ENCODE measurements around the gene PKHD1. TPM values are rescaled to one million over a fixed set of nuclear protein-coding genes. Genes with fewer than 3 reads are reported as not detected.
"Not testable (repeated sequence)": the region's sequence is repeated elsewhere in the genome, so short reads cannot be mapped to it uniquely, and the experiment has no call there.

Gene PKHD1
- total RNA-seq, 2 experiments from 2014 or later: not detected

GRCh38 chr6:51986864-51987263, 100.5 kb downstream of the PKHD1 start:
- Mint-ChIP-seq H3K9me3 (no peaks in the 10 kb centered on the region), H3K4me3 (no peak overlapping the region), H3K27me3 (peaks cover 2% of the 10 kb centered on the region), H3K4me1 (no peaks in the 10 kb centered on the region), H3K36me3 (no peaks in the 10 kb centered on the region), H3K27ac (no peak overlapping the region)
- POLR2A ChIA-PET: no interaction called here
- DNase-seq (no peak), ATAC-seq (ENCODE audit: low read depth) (no peak)

- no peaks in the 10 kb centered on the region for H3K9me3 Mint-ChIP-seq
- no peak overlapping the region for H3K27ac Mint-ChIP-seq
- DNase-seq: no peak
- H3K36me3 Mint-ChIP-seq: no peaks in the 10 kb centered on the region
- peaks cover 2% of the 10 kb centered on the region for H3K27me3 Mint-ChIP-seq
- ATAC-seq (ENCODE audit: low read depth): no peak
- H3K4me1 Mint-ChIP-seq: no peaks in the 10 kb centered on the region
- no peak overlapping the region for H3K4me3 Mint-ChIP-seq
- POLR2A ChIA-PET: no interaction called here
Observed at GRCh38 chr6:51983564-51983963, 103.8 kb downstream of the PKHD1 start.

- DNase-seq; H3K4me1 Mint-ChIP-seq; POLR2A ChIA-PET; ATAC-seq (ENCODE audit: low read depth); H3K4me3 Mint-ChIP-seq; H3K36me3 Mint-ChIP-seq; H3K27ac Mint-ChIP-seq; H3K9me3 Mint-ChIP-seq; H3K27me3 Mint-ChIP-seq: not testable (repeated sequence)
Observed at GRCh38 chr6:51982695-51983094, 104.7 kb downstream of the PKHD1 start.

GRCh38 chr6:51976374-51976773, 111.0 kb downstream of the PKHD1 start:
- H3K27me3 Mint-ChIP-seq: peaks cover 6% of the 10 kb centered on the region
- DNase-seq: no peak
- no peak for ATAC-seq (ENCODE audit: low read depth)
- H3K27ac Mint-ChIP-seq: no peak overlapping the region
- POLR2A ChIA-PET: no interaction called here
- H3K9me3 Mint-ChIP-seq: no peaks in the 10 kb centered on the region
- H3K4me3 Mint-ChIP-seq: no peak overlapping the region
- H3K36me3 Mint-ChIP-seq: no peaks in the 10 kb centered on the region
- no peaks in the 10 kb centered on the region for H3K4me1 Mint-ChIP-seq

GRCh38 chr6:51972659-51973058, 114.8 kb downstream of the PKHD1 start:
- H3K9me3 Mint-ChIP-seq: no peaks in the 10 kb centered on the region
- no peaks in the 10 kb centered on the region for H3K36me3 Mint-ChIP-seq
- ATAC-seq (ENCODE audit: low read depth): no peak
- no peak for DNase-seq
- H3K4me3 Mint-ChIP-seq: no peak overlapping the region
- POLR2A ChIA-PET: no interaction called here
- H3K27ac Mint-ChIP-seq: no peak overlapping the region
- peaks cover 6% of the 10 kb centered on the region for H3K27me3 Mint-ChIP-seq
- no peaks in the 10 kb centered on the region for H3K4me1 Mint-ChIP-seq

- ATAC-seq (ENCODE audit: low read depth) (no peak), DNase-seq (no peak)
- Mint-ChIP-seq H3K27ac (no peak overlapping the region), H3K36me3 (no peaks in the 10 kb centered on the region), H3K9me3 (no peaks in the 10 kb centered on the region), H3K4me3 (no peak overlapping the region), H3K27me3 (peaks cover 4% of the 10 kb centered on the region), H3K4me1 (no peaks in the 10 kb centered on the region)
- POLR2A ChIA-PET: no interaction called here
Observed at GRCh38 chr6:51968265-51968664, 119.1 kb downstream of the PKHD1 start.

- peaks cover 3% of the 10 kb centered on the region for H3K27me3 Mint-ChIP-seq
- no peaks in the 10 kb centered on the region for H3K4me1 Mint-ChIP-seq
- H3K9me3 Mint-ChIP-seq: no peaks in the 10 kb centered on the region
- H3K27ac Mint-ChIP-seq: no peak overlapping the region
- POLR2A ChIA-PET: no interaction called here
- ATAC-seq (ENCODE audit: low read depth): no peak
- no peak overlapping the region for H3K4me3 Mint-ChIP-seq
- no peak for DNase-seq
- no peaks in the 10 kb centered on the region for H3K36me3 Mint-ChIP-seq
Observed at GRCh38 chr6:51965222-51965801, 122.1 kb downstream of the PKHD1 start.

- H3K36me3 Mint-ChIP-seq: no peaks in the 10 kb centered on the region
- no peaks in the 10 kb centered on the region for H3K9me3 Mint-ChIP-seq
- no peak for ATAC-seq (ENCODE audit: low read depth)
- no peak overlapping the region for H3K27ac Mint-ChIP-seq
- H3K4me1 Mint-ChIP-seq: no peaks in the 10 kb centered on the region
- POLR2A ChIA-PET: no interaction called here
- DNase-seq: no peak
- H3K4me3 Mint-ChIP-seq: no peak overlapping the region
- H3K27me3 Mint-ChIP-seq: peaks cover 6% of the 10 kb centered on the region
Observed at GRCh38 chr6:51963980-51964379, 123.4 kb downstream of the PKHD1 start.

- no peak overlapping the region for H3K27ac Mint-ChIP-seq
- no peaks in the 10 kb centered on the region for H3K36me3 Mint-ChIP-seq
- H3K9me3 Mint-ChIP-seq: no peaks in the 10 kb centered on the region
- H3K27me3 Mint-ChIP-seq: peaks cover 8% of the 10 kb centered on the region
- H3K4me3 Mint-ChIP-seq: no peak overlapping the region
- POLR2A ChIA-PET: no interaction called here
- DNase-seq (no peak), ATAC-seq (ENCODE audit: low read depth) (no peak)
- H3K4me1 Mint-ChIP-seq: no peaks in the 10 kb centered on the region
Observed at GRCh38 chr6:51962354-51962753, 125.1 kb downstream of the PKHD1 start.

- no peaks in the 10 kb centered on the region for H3K4me1 Mint-ChIP-seq
- no peak overlapping the region for H3K27ac Mint-ChIP-seq
- H3K9me3 Mint-ChIP-seq: no peaks in the 10 kb centered on the region
- H3K27me3 Mint-ChIP-seq: peaks cover 8% of the 10 kb centered on the region
- ATAC-seq (ENCODE audit: low read depth) (no peak), DNase-seq (no peak)
- POLR2A ChIA-PET: no interaction called here
- no peak overlapping the region for H3K4me3 Mint-ChIP-seq
- no peaks in the 10 kb centered on the region for H3K36me3 Mint-ChIP-seq
Observed at GRCh38 chr6:51960419-51960818, 127.0 kb downstream of the PKHD1 start.

GRCh38 chr6:51959744-51960383, 127.5 kb downstream of the PKHD1 start:
- Mint-ChIP-seq H3K9me3 (no peaks in the 10 kb centered on the region), H3K4me1 (no peaks in the 10 kb centered on the region), H3K36me3 (no peaks in the 10 kb centered on the region), H3K27me3 (peaks cover 8% of the 10 kb centered on the region), H3K27ac (no peak overlapping the region), H3K4me3 (no peak overlapping the region)
- ATAC-seq (ENCODE audit: low read depth): no peak
- peak; percentile 51 for DNase-seq
- POLR2A ChIA-PET: no interaction called here

GRCh38 chr6:51954681-51955080, 132.7 kb downstream of the PKHD1 start:
- H3K27ac Mint-ChIP-seq: no peak overlapping the region
- H3K27me3 Mint-ChIP-seq: peaks cover 5% of the 10 kb centered on the region
- POLR2A ChIA-PET: no interaction called here
- H3K4me1 Mint-ChIP-seq: no peaks in the 10 kb centered on the region
- DNase-seq (no peak), ATAC-seq (ENCODE audit: low read depth) (no peak)
- H3K36me3 Mint-ChIP-seq: no peaks in the 10 kb centered on the region
- no peaks in the 10 kb centered on the region for H3K9me3 Mint-ChIP-seq
- H3K4me3 Mint-ChIP-seq: no peak overlapping the region

GRCh38 chr6:51953246-51953645, 134.2 kb downstream of the PKHD1 start:
- H3K9me3 Mint-ChIP-seq: no peaks in the 10 kb centered on the region
- H3K27ac Mint-ChIP-seq: no peak overlapping the region
- no peaks in the 10 kb centered on the region for H3K4me1 Mint-ChIP-seq
- POLR2A ChIA-PET: no interaction called here
- H3K27me3 Mint-ChIP-seq: peaks cover 3% of the 10 kb centered on the region
- no peak for ATAC-seq (ENCODE audit: low read depth)
- no peaks in the 10 kb centered on the region for H3K36me3 Mint-ChIP-seq
- DNase-seq: no peak
- no peak overlapping the region for H3K4me3 Mint-ChIP-seq

- Mint-ChIP-seq H3K27ac (no peak overlapping the region), H3K36me3 (no peaks in the 10 kb centered on the region)
- POLR2A ChIA-PET: no interaction called here
Observed at GRCh38 chr6:51951924-51952323, 135.5 kb downstream of the PKHD1 start.

More at GRCh38 chr6:51951924-51952323, 135.5 kb downstream of the PKHD1 start:
- Mint-ChIP-seq H3K4me1 (no peaks in the 10 kb centered on the region), H3K9me3 (no peaks in the 10 kb centered on the region), H3K27me3 (peaks cover 3% of the 10 kb centered on the region), H3K4me3 (no peak overlapping the region)
- DNase-seq (no peak), ATAC-seq (ENCODE audit: low read depth) (no peak)
